ENCODE results near the gene EXOC3L4. TPM values are rescaled to one million over a fixed set of nuclear protein-coding genes. Genes with fewer than 3 reads are reported as not detected.

The EXOC3L4 gene
- total RNA-seq, 1 donor from 2014 or later, result not detected

GRCh38 chr14:103078860-103079587 is 15.5 kb upstream of the EXOC3L4 start:
- Histone ChIP-seq H3K4me3 (no peak overlapping the region), H3K4me1 (peaks cover 3 to 5% of the 10 kb centered on the region in 2 donors), H3K27ac (no peak overlapping the region), H3K36me3 (no peaks in the 10 kb centered on the region), H3K9me3 (no peaks in the 10 kb centered on the region), H3K27me3 (no peaks in the 10 kb centered on the region)
- DNase-seq (ENCODE audit: low spot score in 2 of 2), result no peak
- intact Hi-C loops (cut with DNase I), result no loop called here
- TF ChIP-seq, protein P1, sequence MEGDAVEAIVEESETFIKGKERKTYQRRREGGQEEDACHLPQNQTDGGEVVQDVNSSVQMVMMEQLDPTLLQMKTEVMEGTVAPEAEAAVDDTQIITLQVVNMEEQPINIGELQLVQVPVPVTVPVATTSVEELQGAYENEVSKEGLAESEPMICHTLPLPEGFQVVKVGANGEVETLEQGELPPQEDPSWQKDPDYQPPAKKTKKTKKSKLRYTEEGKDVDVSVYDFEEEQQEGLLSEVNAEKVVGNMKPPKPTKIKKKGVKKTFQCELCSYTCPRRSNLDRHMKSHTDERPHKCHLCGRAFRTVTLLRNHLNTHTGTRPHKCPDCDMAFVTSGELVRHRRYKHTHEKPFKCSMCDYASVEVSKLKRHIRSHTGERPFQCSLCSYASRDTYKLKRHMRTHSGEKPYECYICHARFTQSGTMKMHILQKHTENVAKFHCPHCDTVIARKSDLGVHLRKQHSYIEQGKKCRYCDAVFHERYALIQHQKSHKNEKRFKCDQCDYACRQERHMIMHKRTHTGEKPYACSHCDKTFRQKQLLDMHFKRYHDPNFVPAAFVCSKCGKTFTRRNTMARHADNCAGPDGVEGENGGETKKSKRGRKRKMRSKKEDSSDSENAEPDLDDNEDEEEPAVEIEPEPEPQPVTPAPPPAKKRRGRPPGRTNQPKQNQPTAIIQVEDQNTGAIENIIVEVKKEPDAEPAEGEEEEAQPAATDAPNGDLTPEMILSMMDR (IDR thresholded peaks at IDR 0.05), result no peak

DNA sequence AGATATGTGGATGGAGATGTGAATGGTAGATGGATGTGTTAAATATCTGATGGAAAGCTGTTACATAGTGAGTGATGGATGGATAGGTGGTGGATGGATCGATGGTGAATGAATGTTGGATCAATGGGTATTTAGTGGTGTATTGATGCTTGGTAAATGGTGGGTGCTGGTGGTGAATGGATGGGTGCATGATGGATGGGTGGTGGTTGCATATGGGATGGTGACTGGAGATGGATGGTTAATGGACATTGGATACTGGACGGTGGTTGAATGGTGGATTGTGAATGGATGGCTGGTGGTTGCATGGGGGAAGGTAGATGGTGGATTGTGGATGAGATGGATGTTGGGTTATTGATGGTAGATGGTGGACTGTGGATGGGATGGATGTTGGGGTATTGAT is 12.6 kb upstream of the EXOC3L4 start:
- Histone ChIP-seq H3K27ac (no peak overlapping the region), H3K9me3 (no peaks in the 10 kb centered on the region), H3K36me3 (no peaks in the 10 kb centered on the region), H3K27me3 (no peaks in the 10 kb centered on the region), H3K4me1 (no peaks in the 10 kb centered on the region), H3K4me3 (no peak overlapping the region)
- intact Hi-C loops (cut with DNase I), result no loop called here
- TF ChIP-seq, protein P1 (IDR thresholded peaks at IDR 0.05), result no peak
- no peak for DNase-seq (ENCODE audit: low spot score in 2 of 2)

- no peaks in the 10 kb centered on the region for H3K27me3 ChIP-seq
- TF ChIP-seq, protein P1 (IDR thresholded peaks at IDR 0.05), result no peak
- no peak within 1 kb of the TSS for H3K27ac ChIP-seq
- intact Hi-C loops (cut with DNase I), result no loop called here
- H3K36me3 ChIP-seq, result no peaks in the 10 kb centered on the region
- DNase-seq (ENCODE audit: low spot score in 2 of 2), result no peak
- no peaks in the 10 kb centered on the region for H3K9me3 ChIP-seq
- H3K4me1 ChIP-seq, result no peaks in the 10 kb centered on the region
- peak within 1 kb of the TSS in 1 of 2 donors; percentile 30 for H3K4me3 ChIP-seq
Measured at GRCh38 chr14:103084021-103084919, 10.3 kb upstream of the EXOC3L4 start, which contains the start of gene LBHD2. Gene LBHD2 (plus strand): TSS chr14:103084210. CDS start chr14:103086013, 1,803 bp downstream.

DNA sequence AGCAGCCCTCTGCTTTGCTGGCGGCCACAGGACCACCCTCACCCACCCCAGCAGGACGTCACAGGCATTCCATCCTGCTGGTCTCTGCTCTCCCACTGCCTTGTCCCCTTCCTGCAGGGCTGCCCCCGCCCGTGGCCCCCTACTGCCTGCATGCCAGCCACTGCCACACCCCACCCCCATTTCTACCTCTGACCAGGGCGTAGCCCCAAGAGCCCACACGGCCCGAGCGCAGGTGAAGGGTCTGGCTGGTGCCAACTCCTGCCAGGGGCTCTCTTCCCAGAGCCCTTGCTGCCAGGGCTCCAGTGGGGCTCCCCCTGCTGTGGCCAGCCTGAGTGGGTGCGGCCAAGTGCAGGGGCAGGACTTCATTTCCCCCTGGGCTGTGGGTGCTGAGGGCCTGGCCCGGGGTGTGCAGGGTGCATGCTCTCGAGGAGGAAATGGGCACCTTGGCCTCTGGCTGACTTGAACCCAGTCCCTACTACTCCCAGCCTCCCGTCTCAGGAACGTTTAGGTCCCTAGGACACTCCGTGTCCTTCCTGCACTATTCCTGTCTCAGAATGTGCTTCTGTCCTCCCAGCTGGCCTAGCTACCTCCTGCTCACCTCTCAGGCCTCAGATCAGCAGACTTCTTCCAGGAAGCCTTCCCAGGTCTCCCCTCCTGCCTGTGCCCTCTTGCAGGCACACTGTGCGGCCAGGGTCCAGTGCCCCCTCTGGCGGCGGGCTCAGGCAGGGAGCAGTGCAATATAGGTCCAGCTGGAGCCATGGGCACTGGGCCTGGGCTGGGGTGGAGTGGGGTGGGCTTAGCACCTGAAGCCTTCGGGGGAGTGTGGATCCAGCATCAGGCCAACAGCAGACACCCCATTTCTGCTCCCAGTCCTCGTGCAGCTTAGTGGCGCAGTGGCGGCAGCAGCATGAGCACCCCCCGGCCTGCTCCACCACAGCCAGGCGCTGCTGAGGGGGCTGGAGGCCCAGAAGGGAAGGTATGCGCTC is 9.1 kb upstream of the EXOC3L4 start:
- Histone ChIP-seq H3K9me3 (no peaks in the 10 kb centered on the region), H3K4me3 (no peak overlapping the region), H3K27ac (no peak overlapping the region), H3K36me3 (no peaks in the 10 kb centered on the region), H3K4me1 (no peaks in the 10 kb centered on the region), H3K27me3 (no peaks in the 10 kb centered on the region)
- DNase-seq (ENCODE audit: low spot score in 2 of 2), result no peak
- TF ChIP-seq, protein P1 (IDR thresholded peaks at IDR 0.05), result no peak
- intact Hi-C loops (cut with DNase I), result no loop called here

GRCh38 chr14:103086771-103087342 is 7.7 kb upstream of the EXOC3L4 start:
- Histone ChIP-seq H3K27ac (no peak overlapping the region), H3K36me3 (no peaks in the 10 kb centered on the region), H3K4me1 (peaks cover 0 to 3% of the 10 kb centered on the region in 2 donors), H3K9me3 (no peaks in the 10 kb centered on the region), H3K27me3 (no peaks in the 10 kb centered on the region), H3K4me3 (no peak overlapping the region)
- no peak for DNase-seq (ENCODE audit: low spot score in 2 of 2)
- TF ChIP-seq, protein P1 (IDR thresholded peaks at IDR 0.05), result no peak
- intact Hi-C loops (cut with DNase I), result no loop called here

All from ascending aorta (tissue), 2 donors.